Trophoblast cell (in vitro differentiated cells and primary cell): ENCODE measurements around the gene SMIM14.
A peak's percentile ranks its signal among the peaks of the same experiment; 100 is the strongest.
"Not testable (repeated sequence)": the region's sequence is repeated elsewhere in the genome, so short reads cannot be mapped to it uniquely, and the experiment has no call there.

Source experiments
- DNase-seq, 2 donors: peaks; one replicate each; pipeline ENCODE4 v3.0.0-alpha.2; 2016
- H2AFZ ChIP-seq: 2 replicates; pipeline ENCODE4 v1.6.1; 2013; ENCODE audit warnings: low read length, moderate library complexity, mild to moderate bottlenecking; ENCODE audit not compliant: insufficient read depth, poor library complexity
- H2AK5ac ChIP-seq: 2 replicates; pipeline ENCODE4 v1.6.1; 2013; ENCODE audit warnings: mild to moderate bottlenecking, low read length
- H2BK120ac ChIP-seq: 2 replicates; pipeline ENCODE4 v1.6.1; 2013; ENCODE audit warnings: low read length, mild to moderate bottlenecking, moderate library complexity; ENCODE audit not compliant: insufficient read depth, poor library complexity
- H2BK12ac ChIP-seq: 2 replicates; pipeline ENCODE4 v1.6.1; 2013; ENCODE audit warnings: mild to moderate bottlenecking, low read length, moderate library complexity
- H2BK5ac ChIP-seq: 2 replicates; pipeline ENCODE4 v1.6.1; 2013; ENCODE audit warnings: low read length, low read depth, moderate library complexity, mild to moderate bottlenecking; ENCODE audit not compliant: poor library complexity
- H3K14ac ChIP-seq: 2 replicates; pipeline ENCODE4 v1.6.1; 2013; ENCODE audit warnings: mild to moderate bottlenecking, low read length
- H3K18ac ChIP-seq: 2 replicates; pipeline ENCODE4 v1.6.1; 2013; ENCODE audit warnings: mild to moderate bottlenecking, low read length
- H3K23ac ChIP-seq: 2 replicates; pipeline ENCODE4 v1.6.1; 2013; ENCODE audit warnings: low read length
- H3K27ac ChIP-seq: 2 replicates; pipeline ENCODE4 v1.5.1; 2013; ENCODE audit warnings: low read depth, mild to moderate bottlenecking, inconsistent platforms, low read length, moderate library complexity
- H3K27me3 ChIP-seq: 2 replicates; pipeline ENCODE4 v1.6.1; 2013; ENCODE audit warnings: inconsistent platforms, mild to moderate bottlenecking, low read length, moderate library complexity; ENCODE audit not compliant: insufficient read depth
- H3K36me3 ChIP-seq, 2 experiments: 1 replicate in 1 of 2; 2 replicates in 1 of 2; pipeline ENCODE4 v1.6.1; 2013; ENCODE audit warnings: low read length in 2 of 2, mild to moderate bottlenecking in 2 of 2, moderate library complexity in 1 of 2; ENCODE audit not compliant: insufficient read depth in 2 of 2, control insufficient read depth in 1 of 2
- H3K4ac ChIP-seq: 2 replicates; pipeline ENCODE4 v1.6.1; 2013; ENCODE audit warnings: low read depth, mild to moderate bottlenecking, low read length, moderate library complexity
- H3K4me1 ChIP-seq, 2 experiments: 1 replicate in 1 of 2; 2 replicates in 1 of 2; pipeline ENCODE4 v1.6.1; 2013; ENCODE audit warnings: low read length in 2 of 2, mild to moderate bottlenecking in 2 of 2, moderate library complexity in 1 of 2; ENCODE audit not compliant: insufficient read depth in 2 of 2, control insufficient read depth in 1 of 2
- H3K4me2 ChIP-seq: 2 replicates; pipeline ENCODE4 v1.6.1; 2013; ENCODE audit warnings: inconsistent platforms, mild to moderate bottlenecking, low read length, moderate library complexity
- H3K4me3 ChIP-seq: 2 replicates; pipeline ENCODE4 v1.5.1; 2013; ENCODE audit warnings: mild to moderate bottlenecking, low read depth, low read length, inconsistent platforms
- H3K79me1 ChIP-seq: one replicate; pipeline ENCODE4 v1.6.1; 2013; ENCODE audit warnings: low read length
- H3K79me2 ChIP-seq: 2 replicates; pipeline ENCODE4 v1.6.1; 2013; ENCODE audit warnings: low read length, mild to moderate bottlenecking; ENCODE audit not compliant: control insufficient read depth, insufficient read depth, poor library complexity
- H3K9ac ChIP-seq: 2 replicates; pipeline ENCODE4 v1.6.1; 2013; ENCODE audit warnings: mild to moderate bottlenecking, low read length
- H3K9me3 ChIP-seq: 2 replicates; pipeline ENCODE4 v1.6.1; 2013; ENCODE audit warnings: low read depth, mild to moderate bottlenecking, control low read depth, inconsistent platforms, low read length; ENCODE audit not compliant: insufficient read depth
- H4K12ac ChIP-seq: 2 replicates; pipeline ENCODE4 v1.6.1; 2013; ENCODE audit warnings: low read depth, mild to moderate bottlenecking, low read length, moderate library complexity
- H4K8ac ChIP-seq: 2 replicates; pipeline ENCODE4 v1.6.1; 2013; ENCODE audit warnings: low read depth, mild to moderate bottlenecking, low read length, moderate library complexity
- H4K91ac ChIP-seq: one replicate; pipeline ENCODE4 v1.6.1; 2013; ENCODE audit warnings: low read depth, mild to moderate bottlenecking, low read length, moderate library complexity
- WGBS: extraction: QIAGEN DNeasy Blood & Tissue Kit; methylation state at CpG from one replicate; pipeline ENCODE4 v1.1.7; 2013; ENCODE audit warnings: missing lambda C conversion rate; ENCODE audit not compliant: insufficient read length, insufficient coverage; ENCODE audit errors: extremely low coverage; 5-methylcytosine and 5-hydroxymethylcytosine counted together

The SMIM14 gene

DNA sequence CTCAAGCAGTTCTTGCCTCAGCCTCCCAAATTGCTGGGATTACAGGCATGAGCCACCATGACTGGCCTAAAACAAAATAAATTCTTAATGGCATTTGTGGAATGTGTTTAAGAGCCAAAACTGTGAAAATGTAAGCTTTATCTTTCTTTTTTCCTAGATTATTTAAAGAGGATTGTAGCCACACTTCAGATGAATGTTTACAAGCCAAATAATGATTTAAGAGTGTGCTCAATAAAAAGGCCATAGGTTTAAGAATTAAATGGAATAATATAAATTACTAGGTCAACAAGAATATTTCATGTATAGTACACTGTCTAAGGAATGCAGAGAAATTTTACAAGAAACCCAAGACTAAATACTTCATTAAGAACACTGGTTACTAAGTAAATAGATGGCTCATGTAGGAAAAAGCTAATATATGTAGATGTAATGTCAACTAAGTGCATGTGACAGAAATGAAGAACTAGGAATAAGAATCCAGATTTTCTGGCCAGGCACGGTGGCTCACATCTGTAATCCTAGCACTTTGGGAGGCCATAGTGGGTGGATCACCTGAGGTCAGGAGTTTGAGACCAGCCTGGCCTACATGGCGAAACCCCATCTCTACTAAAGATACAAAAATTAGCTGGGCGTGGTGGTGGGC, 90.1 kb downstream of the SMIM14 start:
- no peaks in the 10 kb centered on the region for H3K27me3 ChIP-seq
- no peak overlapping the region for H3K18ac ChIP-seq
- H3K9me3 ChIP-seq: peaks cover 5% of the 10 kb centered on the region
- H3K4ac ChIP-seq: no peak overlapping the region
- no peak overlapping the region for H3K23ac ChIP-seq
- no peak overlapping the region for H4K8ac ChIP-seq
- no peak overlapping the region for H4K12ac ChIP-seq
- H4K91ac ChIP-seq: no peak overlapping the region
- no peak overlapping the region for H3K4me2 ChIP-seq
- peak; percentile 34 to 72 for DNase-seq
- H2AFZ ChIP-seq: no peak overlapping the region
- no peak overlapping the region for H2BK12ac ChIP-seq
- H2BK5ac ChIP-seq: no peak overlapping the region
- no peak overlapping the region for H3K27ac ChIP-seq
- no peaks in the 10 kb centered on the region for H3K4me1 ChIP-seq
- no peaks in the 10 kb centered on the region for H3K79me2 ChIP-seq
- no peak overlapping the region for H2BK120ac ChIP-seq
- H3K36me3 ChIP-seq: peaks cover 2 to 4% of the 10 kb centered on the region in 2 experiments
- H3K79me1 ChIP-seq: no peaks in the 10 kb centered on the region
- no peak overlapping the region for H3K4me3 ChIP-seq
- no CpG with 5 or more reads among the region's 3 CpGs for WGBS
- no peak overlapping the region for H2AK5ac ChIP-seq
- H3K9ac ChIP-seq: no peak overlapping the region
- no peak overlapping the region for H3K14ac ChIP-seq

DNA sequence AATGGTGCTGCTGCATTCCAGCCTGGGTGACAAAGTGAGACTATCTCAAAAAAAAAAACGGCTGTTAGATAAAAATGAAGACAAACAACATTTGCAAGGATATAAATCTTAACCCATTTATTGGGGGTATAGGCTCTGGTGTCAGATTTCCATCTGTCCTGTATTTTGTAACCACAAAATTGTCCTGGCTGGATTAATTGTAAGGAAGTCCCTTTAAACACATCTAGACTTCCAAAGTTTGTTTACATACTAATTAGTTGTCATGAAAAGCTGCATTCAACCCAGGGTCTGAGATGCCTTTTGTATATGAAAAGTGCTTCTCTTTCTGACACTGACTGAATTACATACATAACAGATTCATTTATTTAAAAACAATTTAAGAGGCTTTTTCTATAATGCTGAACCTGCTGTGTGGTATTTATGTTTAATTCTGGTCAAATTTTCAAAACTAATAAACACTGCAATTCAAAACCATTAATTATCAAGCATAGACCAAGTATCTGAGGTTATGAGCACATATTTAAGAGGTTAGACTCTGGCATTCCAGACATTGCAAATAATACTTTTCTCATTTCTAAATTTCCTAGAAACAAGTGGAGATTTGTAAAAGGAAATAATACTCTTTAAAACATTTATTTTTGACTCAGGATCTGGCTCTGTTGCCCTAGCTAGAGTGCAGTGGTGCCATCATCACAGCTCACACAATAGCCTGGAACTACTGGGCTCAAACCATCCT, 93.9 kb downstream of the SMIM14 start:
- no CpG with 5 or more reads among the region's 1 CpG for WGBS
- Histone ChIP-seq H3K9me3 (peaks cover 5% of the 10 kb centered on the region), H4K91ac (no peak overlapping the region), H3K4me2 (no peak overlapping the region), H3K4me3 (no peak overlapping the region), H2AK5ac (no peak overlapping the region), H3K23ac (no peak overlapping the region), H4K12ac (peak overlapping the region; percentile 80), H3K79me1 (no peaks in the 10 kb centered on the region), H3K18ac (no peak overlapping the region), H2AFZ (no peak overlapping the region), H3K79me2 (no peaks in the 10 kb centered on the region), H3K4ac (no peak overlapping the region), H3K27me3 (no peaks in the 10 kb centered on the region), H2BK120ac (no peak overlapping the region), H3K4me1 (no peaks in the 10 kb centered on the region), H4K8ac (no peak overlapping the region), H3K36me3 (peaks cover 4% of the 10 kb centered on the region in 2 experiments), H2BK5ac (no peak overlapping the region), H2BK12ac (no peak overlapping the region), H3K14ac (no peak overlapping the region), H3K9ac (no peak overlapping the region), H3K27ac (no peak overlapping the region)
- no peak for DNase-seq

DNA sequence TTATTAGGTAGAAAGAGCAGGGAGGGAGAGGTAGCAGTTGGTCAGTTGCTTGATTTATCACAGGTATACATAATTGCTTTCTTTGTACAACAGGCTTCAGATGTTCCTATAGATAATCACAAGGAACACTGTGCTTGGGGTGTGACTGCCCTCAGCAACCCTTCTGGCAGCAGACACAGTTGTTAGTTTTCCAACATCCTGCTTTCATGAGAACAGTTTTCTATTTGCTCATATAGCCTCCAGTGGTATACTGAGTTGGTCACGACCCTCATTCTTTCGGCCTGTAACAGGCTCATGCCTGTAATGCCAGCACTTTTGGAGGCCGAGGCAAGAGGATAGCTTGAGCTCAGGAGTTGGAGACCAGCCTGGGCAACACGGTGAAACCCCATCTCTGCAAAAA, 94.6 kb downstream of the SMIM14 start:
- H3K9ac ChIP-seq, H3K9me3 ChIP-seq, H4K8ac ChIP-seq, H2AK5ac ChIP-seq, H2BK120ac ChIP-seq, H3K79me2 ChIP-seq, H3K4me2 ChIP-seq, H3K79me1 ChIP-seq, H3K18ac ChIP-seq, H2BK5ac ChIP-seq, H3K4ac ChIP-seq, H2BK12ac ChIP-seq, H3K27me3 ChIP-seq, H3K4me3 ChIP-seq, H4K91ac ChIP-seq, H3K4me1 ChIP-seq, H3K14ac ChIP-seq, H3K36me3 ChIP-seq, H3K27ac ChIP-seq, H3K23ac ChIP-seq, DNase-seq, H2AFZ ChIP-seq: not testable (repeated sequence)
- H4K12ac ChIP-seq: peak overlapping the region; percentile 80
- no CpG with 5 or more reads among the region's 4 CpGs for WGBS

DNA sequence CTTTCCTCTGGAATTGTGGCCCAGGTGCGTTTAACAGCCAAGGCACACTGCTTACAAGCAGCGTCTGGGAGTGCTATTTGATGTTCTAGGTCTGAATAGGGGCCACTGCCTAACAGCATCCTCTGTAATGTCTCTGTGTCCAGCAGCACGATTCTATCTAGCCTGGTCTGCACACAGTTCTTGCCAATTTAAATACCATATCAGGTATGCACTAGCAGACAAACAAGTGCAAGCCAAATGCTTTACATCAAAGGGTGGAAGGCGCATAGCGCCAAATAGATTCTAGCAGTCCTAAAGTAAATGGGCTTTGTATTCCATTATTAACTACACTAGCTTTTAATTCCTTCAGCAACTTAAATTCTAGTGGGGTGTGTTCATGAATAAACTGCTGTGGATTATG, 95.6 kb downstream of the SMIM14 start:
- no peak overlapping the region for H4K12ac ChIP-seq
- no peak overlapping the region for H2AK5ac ChIP-seq
- H3K23ac ChIP-seq: no peak overlapping the region
- no peak for DNase-seq
- H3K27me3 ChIP-seq: no peaks in the 10 kb centered on the region
- no peak overlapping the region for H2BK5ac ChIP-seq
- H3K14ac ChIP-seq: no peak overlapping the region
- no peak overlapping the region for H3K9ac ChIP-seq
- no peak overlapping the region for H3K4ac ChIP-seq
- H3K18ac ChIP-seq: no peak overlapping the region
- no peaks in the 10 kb centered on the region for H3K79me2 ChIP-seq
- H3K9me3 ChIP-seq: peaks cover 5% of the 10 kb centered on the region
- no peak overlapping the region for H3K27ac ChIP-seq
- H3K79me1 ChIP-seq: no peaks in the 10 kb centered on the region
- no peak overlapping the region for H2BK120ac ChIP-seq
- no peak overlapping the region for H4K91ac ChIP-seq
- WGBS: no CpG with 5 or more reads among the region's 5 CpGs
- no peak overlapping the region for H2BK12ac ChIP-seq
- H3K4me1 ChIP-seq: no peaks in the 10 kb centered on the region
- peaks cover 4% of the 10 kb centered on the region in 2 experiments for H3K36me3 ChIP-seq
- no peak overlapping the region for H3K4me2 ChIP-seq
- H4K8ac ChIP-seq: no peak overlapping the region
- H2AFZ ChIP-seq: no peak overlapping the region
- no peak overlapping the region for H3K4me3 ChIP-seq
